Liver (tissue), 9 donors: ENCODE results near the gene WIZ. TPM values are rescaled to one million over a fixed set of nuclear protein-coding genes. Genes with fewer than 3 reads are reported as not detected.

ENCODE experiments used
- DNase-seq: peaks from one replicate; pipeline ENCODE4 v3.0.0-alpha.2; 2017; ENCODE audit warnings: low spot score
- H3K27ac ChIP-seq, 2 donors: one replicate each; pipeline ENCODE4 v1.7.0; 2013; ENCODE audit warnings: inconsistent platforms in 2 of 2, low read length in 2 of 2, control low read depth in 1 of 2, low read depth in 1 of 2, mild to moderate bottlenecking in 1 of 2
- H3K27me3 ChIP-seq, 4 donors: one replicate each; pipeline versions ENCODE4 v1.6.1 to v1.7.0; 2013; ENCODE audit warnings: low read length in 3 of 4, inconsistent platforms in 1 of 4, mild to moderate bottlenecking in 1 of 4, moderate library complexity in 1 of 4; ENCODE audit not compliant: control insufficient read depth in 4 of 4, insufficient read depth in 4 of 4
- H3K36me3 ChIP-seq, 4 donors: one replicate each; pipeline versions ENCODE4 v1.6.1 to v1.7.0; 2013; ENCODE audit warnings: low read length in 3 of 4, mild to moderate bottlenecking in 3 of 4, low read depth in 1 of 4, moderate library complexity in 1 of 4; ENCODE audit not compliant: control insufficient read depth in 4 of 4, insufficient read depth in 3 of 4
- H3K4me1 ChIP-seq, 4 donors: one replicate each; pipeline versions ENCODE4 v1.6.1 to v1.7.0; 2013; ENCODE audit warnings: low read length in 3 of 4, mild to moderate bottlenecking in 3 of 4, moderate library complexity in 1 of 4; ENCODE audit not compliant: control insufficient read depth in 4 of 4, insufficient read depth in 4 of 4
- H3K4me3 ChIP-seq, 3 donors: one replicate each; pipeline versions ENCODE4 v1.6.1 to v1.7.0; 2013; ENCODE audit warnings: low read length in 3 of 3, control low read depth in 1 of 3, low read depth in 1 of 3, mild to moderate bottlenecking in 1 of 3
- H3K9ac ChIP-seq, 2 donors: one replicate each; pipeline ENCODE4 v1.7.0; 2013; ENCODE audit warnings: low read length in 2 of 2, mild to moderate bottlenecking in 2 of 2, moderate library complexity in 2 of 2, control low read depth in 1 of 2, low read depth in 1 of 2
- H3K9me3 ChIP-seq, 4 donors: one replicate each; pipeline versions ENCODE4 v1.6.1 to v1.7.0; 2013; ENCODE audit warnings: low read length in 3 of 4; ENCODE audit not compliant: control insufficient read depth in 4 of 4
- ATF3 ChIP-seq: IDR thresholded peaks from 2 replicates; pipeline ENCODE4 v1.6.1; 2016; ENCODE audit warnings: antibody characterized with exemption
- CTCF ChIP-seq: fragments of 150-350 bp; IDR thresholded peaks from 2 replicates; pipeline ENCODE4 v1.5.1; 2017; ENCODE audit warnings: improper control_type of control experiment, low read depth, low read length; ENCODE audit not compliant: missing input control
- GABPA ChIP-seq, 2 donors: IDR thresholded peaks in 1 of 2; conservative IDR thresholded peaks in 1 of 2; 2 replicates each; pipeline ENCODE4 v1.6.1; 2016; ENCODE audit warnings: antibody characterized with exemption in 2 of 2, mild to moderate bottlenecking in 1 of 2, moderate library complexity in 1 of 2
- HNF4G ChIP-seq: IDR thresholded peaks from 2 replicates; pipeline ENCODE4 v1.6.1; 2016; ENCODE audit warnings: antibody characterized with exemption
- JUND ChIP-seq, 2 donors: IDR thresholded peaks; 2 replicates each; pipeline ENCODE4 v1.6.1; 2016; ENCODE audit warnings: antibody characterized with exemption in 2 of 2
- NR2F2 ChIP-seq: IDR thresholded peaks from 2 replicates; pipeline ENCODE4 v1.6.1; 2016; ENCODE audit warnings: antibody characterized with exemption
- RAD21 ChIP-seq, 2 donors: IDR thresholded peaks; 2 replicates each; pipeline ENCODE4 v1.6.1; 2016; ENCODE audit warnings: antibody characterized with exemption in 2 of 2, mild to moderate bottlenecking in 2 of 2
- RXRA ChIP-seq, 2 donors: IDR thresholded peaks; 2 replicates each; pipeline ENCODE4 v1.6.1; 2017 to 2018; ENCODE audit warnings: antibody characterized with exemption in 2 of 2, mild to moderate bottlenecking in 1 of 2
- TAF1 ChIP-seq: conservative IDR thresholded peaks from 2 replicates; pipeline ENCODE4 v1.6.1; 2016; ENCODE audit warnings: antibody characterized with exemption, mild to moderate bottlenecking
- YY1 ChIP-seq: IDR thresholded peaks from 2 replicates; pipeline ENCODE4 v1.6.1; 2016; ENCODE audit warnings: antibody characterized with exemption, mild to moderate bottlenecking
- WGBS: extraction: QIAGEN DNeasy Blood & Tissue Kit; methylation state at CpG from one replicate; pipeline ENCODE4 v1.1.7; 2013; 5-methylcytosine and 5-hydroxymethylcytosine counted together
- polyA plus RNA-seq, 2 donors: library from polyadenylated mRNA; stranded (reverse) in 1 of 2; unstranded in 1 of 2; fragments of 200-250 nt in 1 of 2; fragments of >200 nt in 1 of 2; fragmentation: Nextera tagmentation in 1 of 2; extraction: Ambion mirVana in 1 of 2; gene quantifications; one replicate each; pipeline versions ENCODE4 v1.2.1 to v1.2.3, GENCODE V29; 2013 to 2015
- total RNA-seq, 2 donors: library from RNA; depleted of rRNA; stranded (reverse); fragments of >200 nt; gene quantifications; one replicate each; pipeline ENCODE4 v1.2.3, GENCODE V29; 2014
- TF ChIP-seq, protein P1 (sequence below): IDR thresholded peaks from 2 replicates; pipeline ENCODE4 v1.6.1; 2016; ENCODE audit warnings: antibody characterized with exemption, mild to moderate bottlenecking
- donor health status: healthy.
- donor health status: healthy.
- donor health status: healthy.
- donor health status: healthy.
- donor health status: healthy.

Gene WIZ
- total and polyA plus RNA-seq, 4 donors: 3.8 to 12.7 (median 8.6) TPM

DNA sequence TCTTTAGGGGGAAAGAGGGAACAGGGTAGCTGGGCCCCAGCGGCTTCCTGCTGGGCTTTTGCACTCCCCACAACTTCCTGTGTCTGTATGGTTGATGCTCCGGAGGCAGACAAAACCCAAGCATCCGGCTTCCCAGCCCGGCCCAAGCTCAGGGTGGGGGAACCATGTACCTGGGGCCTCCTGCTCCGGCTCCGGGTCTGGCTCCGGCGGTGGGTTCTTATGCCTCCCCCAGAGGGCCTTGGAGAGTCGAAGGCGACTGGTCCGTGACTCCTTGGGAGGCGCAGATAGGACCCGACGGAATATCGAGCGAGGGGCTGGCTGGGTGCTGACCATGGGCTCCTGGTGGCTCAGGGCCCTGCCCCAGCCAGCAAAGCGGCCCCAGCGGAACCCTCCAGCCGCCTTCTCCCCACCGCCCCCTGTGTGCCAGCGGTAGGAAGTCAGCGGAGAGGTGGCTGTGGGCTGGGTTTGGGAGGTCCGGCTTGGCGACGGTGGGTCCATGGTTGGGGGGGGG lies 14.2 kb upstream of the WIZ start:
- Histone ChIP-seq H3K27ac (peak overlapping the region; percentile 51 to 55), H3K27me3 (no peaks in the 10 kb centered on the region), H3K36me3 (peaks cover 0 to 6% (median 0%) of the 10 kb centered on the region in 4 donors), H3K4me1 (peaks cover 5 to 14% (median 11%) of the 10 kb centered on the region in 4 donors), H3K4me3 (peak overlapping the region in 2 of 3 donors; percentile 25 to 30), H3K9me3 (no peaks in the 10 kb centered on the region), H3K9ac (no peak overlapping the region)
- TF ChIP-seq GABPA (IDR thresholded peaks at IDR 0.05 in 1 of 2, conservative IDR thresholded peaks at IDR 0.05 in 1 of 2) (peak; percentile 36 to 41), ATF3 (no peak)
- 60% methylated on average over 25 of the region's 25 CpGs for WGBS
- no peak for DNase-seq

DNA sequence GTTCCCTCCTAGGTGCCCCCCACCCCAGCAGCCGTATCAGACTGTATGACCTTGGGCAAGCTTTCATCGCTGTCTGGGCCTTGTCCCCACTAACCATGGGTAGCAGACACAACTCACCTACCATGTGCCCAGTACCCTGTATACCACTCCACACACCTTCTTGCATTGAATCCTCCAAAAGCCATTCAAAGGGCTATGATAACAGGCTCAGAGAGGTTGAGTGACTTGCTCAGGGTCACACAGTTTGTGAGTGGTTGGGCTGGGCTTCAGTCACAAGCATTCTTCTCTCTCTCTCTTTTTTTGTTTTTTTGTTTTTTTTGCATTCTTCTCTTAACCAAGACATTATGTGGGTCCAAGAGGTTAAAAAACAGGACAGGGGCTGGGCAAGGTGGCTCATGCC lies 11.9 kb upstream of the WIZ start:
- 97% methylated on average over 2 of the region's 2 CpGs for WGBS
- H3K4me1 ChIP-seq: peaks cover 7 to 21% (median 8%) of the 10 kb centered on the region in 4 donors

More for the DNA sequence above, 11.9 kb upstream of the WIZ start:
- Histone ChIP-seq H3K27me3 (no peaks in the 10 kb centered on the region), H3K9ac (no peak overlapping the region), H3K4me3 (no peak overlapping the region), H3K27ac (no peak overlapping the region), H3K36me3 (no peaks in the 10 kb centered on the region), H3K9me3 (no peaks in the 10 kb centered on the region)
- no peak for DNase-seq
- TF ChIP-seq HNF4G (no peak), JUND (IDR thresholded peaks at IDR 0.05) (no peak), TAF1 (no peak), NR2F2 (no peak), GABPA (IDR thresholded peaks at IDR 0.05 in 1 of 2, conservative IDR thresholded peaks at IDR 0.05 in 1 of 2) (no peak), RXRA (IDR thresholded peaks at IDR 0.05) (no peak), ATF3 (no peak), RAD21 (IDR thresholded peaks at IDR 0.05) (no peak), YY1 (no peak), CTCF (no peak)
- TF ChIP-seq, protein P1, sequence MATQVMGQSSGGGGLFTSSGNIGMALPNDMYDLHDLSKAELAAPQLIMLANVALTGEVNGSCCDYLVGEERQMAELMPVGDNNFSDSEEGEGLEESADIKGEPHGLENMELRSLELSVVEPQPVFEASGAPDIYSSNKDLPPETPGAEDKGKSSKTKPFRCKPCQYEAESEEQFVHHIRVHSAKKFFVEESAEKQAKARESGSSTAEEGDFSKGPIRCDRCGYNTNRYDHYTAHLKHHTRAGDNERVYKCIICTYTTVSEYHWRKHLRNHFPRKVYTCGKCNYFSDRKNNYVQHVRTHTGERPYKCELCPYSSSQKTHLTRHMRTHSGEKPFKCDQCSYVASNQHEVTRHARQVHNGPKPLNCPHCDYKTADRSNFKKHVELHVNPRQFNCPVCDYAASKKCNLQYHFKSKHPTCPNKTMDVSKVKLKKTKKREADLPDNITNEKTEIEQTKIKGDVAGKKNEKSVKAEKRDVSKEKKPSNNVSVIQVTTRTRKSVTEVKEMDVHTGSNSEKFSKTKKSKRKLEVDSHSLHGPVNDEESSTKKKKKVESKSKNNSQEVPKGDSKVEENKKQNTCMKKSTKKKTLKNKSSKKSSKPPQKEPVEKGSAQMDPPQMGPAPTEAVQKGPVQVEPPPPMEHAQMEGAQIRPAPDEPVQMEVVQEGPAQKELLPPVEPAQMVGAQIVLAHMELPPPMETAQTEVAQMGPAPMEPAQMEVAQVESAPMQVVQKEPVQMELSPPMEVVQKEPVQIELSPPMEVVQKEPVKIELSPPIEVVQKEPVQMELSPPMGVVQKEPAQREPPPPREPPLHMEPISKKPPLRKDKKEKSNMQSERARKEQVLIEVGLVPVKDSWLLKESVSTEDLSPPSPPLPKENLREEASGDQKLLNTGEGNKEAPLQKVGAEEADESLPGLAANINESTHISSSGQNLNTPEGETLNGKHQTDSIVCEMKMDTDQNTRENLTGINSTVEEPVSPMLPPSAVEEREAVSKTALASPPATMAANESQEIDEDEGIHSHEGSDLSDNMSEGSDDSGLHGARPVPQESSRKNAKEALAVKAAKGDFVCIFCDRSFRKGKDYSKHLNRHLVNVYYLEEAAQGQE: no peak
